Uterus (tissue), 4 donors: ENCODE measurements around the gene SLC38A5. TPM values are rescaled to one million over a fixed set of nuclear protein-coding genes. Genes with fewer than 3 reads are reported as not detected.
"Not testable (repeated sequence)": the region's sequence is repeated elsewhere in the genome, so short reads cannot be mapped to it uniquely, and the experiment has no call there.

ENCODE experiments used
- DNase-seq, 2 donors: peaks; one replicate each; pipeline ENCODE4 v3.0.0-alpha.2; 2019 to 2020
- H3K27ac ChIP-seq, 2 donors: fragments of 200-600 bp; sonication (generic); 1 replicate in 1 of 2; 2 replicates in 1 of 2; pipeline ENCODE4 v1.5.1; 2016 to 2018
- H3K27me3 ChIP-seq, 2 donors: fragments of 200-600 bp; sonication (generic); one replicate each; pipeline ENCODE4 v1.5.1; 2018 to 2019; ENCODE audit warnings: control low read depth in 1 of 2
- H3K36me3 ChIP-seq, 2 donors: fragments of 200-600 bp; sonication (generic); one replicate each; pipeline ENCODE4 v1.5.1; 2019; ENCODE audit warnings: control low read depth in 1 of 2
- H3K4me1 ChIP-seq, 2 donors: fragments of 200-600 bp; sonication (generic); one replicate each; pipeline ENCODE4 v1.5.1; 2018 to 2019; ENCODE audit warnings: control low read depth in 1 of 2
- H3K4me3 ChIP-seq, 2 donors: fragments of 200-600 bp; sonication (generic); 1 replicate in 1 of 2; 2 replicates in 1 of 2; pipeline ENCODE4 v1.5.1; 2018 to 2019; ENCODE audit warnings: mild to moderate bottlenecking in 1 of 2
- H3K9me3 ChIP-seq, 2 donors: fragments of 200-600 bp; sonication (generic); one replicate each; pipeline ENCODE4 v1.5.1; 2019; ENCODE audit warnings: control low read depth in 1 of 2
- intact Hi-C: fragments of 100-400 bp; cut with DNase I; formaldehyde crosslinking; loops from one replicate; pipeline ENCODE4 v1.15.1; 2023; ENCODE audit warnings: low total_unique reads
- small RNA-seq: library from RNA; depleted of rRNA; stranded (forward); fragments of <200 nt; gene quantifications from one replicate; pipeline ENCODE3, GENCODE V24; 2016
- total RNA-seq, 4 donors: library from RNA; depleted of rRNA in 3 of 4; stranded (reverse); fragments of >200 nt in 3 of 4; gene quantifications; one replicate each; pipeline versions ENCODE4 v1.1.0 to v1.2.4, GENCODE V29; 2014 to 2023
- donor health status: DM: yes; HTN: yes; CAD: no.

Gene SLC38A5
- total RNA-seq, 4 donors from 2014 or later, result 1.8 to 8.1 (median 4.8) TPM

DNA sequence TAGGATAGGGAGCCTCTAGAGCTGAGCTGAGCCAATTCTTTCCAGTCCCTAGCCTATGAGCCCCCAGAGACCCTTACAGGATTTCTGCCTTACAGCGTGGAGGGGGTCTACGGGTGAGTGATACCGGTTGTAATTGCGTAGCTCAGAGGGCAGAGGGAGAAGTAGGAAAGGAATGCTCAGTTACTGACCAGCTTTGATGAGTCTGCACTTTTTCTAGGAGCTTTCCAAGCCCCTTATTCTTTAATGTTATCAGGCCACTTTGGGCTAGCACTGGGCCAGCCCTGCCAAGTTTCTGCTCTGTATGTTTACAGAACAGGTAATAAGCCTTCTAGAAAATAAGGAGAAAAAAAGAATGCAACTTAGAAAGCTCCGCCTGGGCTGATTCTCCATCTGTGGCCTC is 40.5 kb downstream of the SLC38A5 start:
- intact Hi-C loops, H3K4me1 ChIP-seq, H3K27me3 ChIP-seq, H3K4me3 ChIP-seq, DNase-seq, H3K36me3 ChIP-seq, H3K27ac ChIP-seq, H3K9me3 ChIP-seq: not testable (repeated sequence)

DNA sequence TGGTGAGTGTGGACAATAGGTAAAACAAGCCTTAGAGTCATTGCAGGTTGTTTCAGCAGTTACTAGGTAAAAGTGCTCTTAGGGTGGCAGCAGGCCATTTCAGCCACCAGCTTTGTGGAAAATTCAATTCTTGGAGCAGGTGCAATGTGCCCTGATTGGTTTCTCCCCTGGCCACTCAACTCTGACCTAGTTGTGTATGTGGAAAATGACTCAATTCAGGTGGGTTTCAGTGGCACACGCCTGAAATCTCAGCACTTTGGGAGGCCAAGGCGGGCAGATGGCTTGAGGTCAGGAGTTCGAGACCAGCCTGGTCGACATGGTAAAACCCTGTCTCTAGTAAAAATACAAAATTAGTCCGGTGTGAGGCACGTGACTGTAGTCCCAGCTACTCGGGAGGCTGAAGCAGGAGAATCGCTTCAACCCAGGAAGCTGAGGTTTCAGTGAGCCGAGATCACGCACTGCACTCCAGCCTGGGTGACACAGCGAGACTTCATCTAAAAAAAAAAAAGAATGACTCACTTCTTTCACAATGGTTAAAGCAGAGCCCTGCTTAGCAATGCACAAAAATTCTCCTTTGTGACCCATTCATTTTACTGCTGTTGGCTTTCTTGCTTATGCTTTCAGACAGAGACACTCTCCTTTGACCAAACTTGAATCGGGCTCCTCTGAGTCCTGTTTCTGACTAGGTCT is 42.9 kb downstream of the SLC38A5 start:
- DNase-seq, H3K4me1 ChIP-seq, H3K9me3 ChIP-seq, intact Hi-C loops, H3K4me3 ChIP-seq, H3K27me3 ChIP-seq, H3K36me3 ChIP-seq, H3K27ac ChIP-seq: not testable (repeated sequence)

- H3K4me3 ChIP-seq, H3K27me3 ChIP-seq, H3K27ac ChIP-seq, H3K4me1 ChIP-seq, H3K9me3 ChIP-seq, intact Hi-C loops, DNase-seq, H3K36me3 ChIP-seq: not testable (repeated sequence)
Observed at GRCh38 chrX:48411860-48412259, 58.2 kb downstream of the SLC38A5 start, which contains the start of gene SSX4B. Gene SSX4B (minus strand): TSS chrX:48411960. CDS start chrX:48411372, 588 bp downstream.

Small RNA genes within 50 kb of the gene (small RNA-seq; reads per million reads assigned to genes)
- gene AL606490.4, result not detected

Other genes with a start within 250 kb of the SLC38A5 start
- gene SSX1, start 214.9 kb downstream of the SLC38A5 start, total RNA-seq, result not detected
- gene SSX3, start 113.6 kb downstream of the SLC38A5 start, total RNA-seq, result not detected
- gene SSX4, start 86.7 kb downstream of the SLC38A5 start, total RNA-seq, result not detected
- gene SSX4B, start 58.3 kb downstream of the SLC38A5 start, total RNA-seq, result not detected
- 10 to 100 TPM in 3 of 4 donors, 1 to 10 TPM in 1; 7.4 to 74.7 (median 51.0) TPM for gene FTSJ1, start 5.9 kb upstream of the SLC38A5 start, total RNA-seq
- 10 to 100 TPM in 1 of 4 donors, 1 to 10 TPM in 2, under 1 TPM in 1; 0.77 to 16.5 (median 4.8) TPM for gene PORCN, start 38.7 kb upstream of the SLC38A5 start, total RNA-seq
- gene EBP, start 51.5 kb upstream of the SLC38A5 start, total RNA-seq, result 10 to 100 TPM in 2 of 4 donors, 1 to 10 TPM in 1, not detected in 1; 2.4 to 23.0 (median 22.1) TPM
- gene TBC1D25, start 69.5 kb upstream of the SLC38A5 start, total RNA-seq, result 10 to 100 TPM in 1 of 4 donors, 1 to 10 TPM in 3; 4.1 to 14.3 (median 5.3) TPM
- 100 to 1,000 TPM in 3 of 4 donors, 10 to 100 TPM in 1; 52.3 to 239 (median 205) TPM for gene RBM3, start 104.2 kb upstream of the SLC38A5 start, total RNA-seq
- gene WDR13, start 127.2 kb upstream of the SLC38A5 start, total RNA-seq, result 100 to 1,000 TPM in 2 of 4 donors, 10 to 100 TPM in 2; 64.8 to 147 (median 111) TPM
- 10 to 100 TPM in 1 of 4 donors, 1 to 10 TPM in 2, not detected in 1; 1.2 to 20.7 (median 1.9) TPM for gene WAS, start 213.5 kb upstream of the SLC38A5 start, total RNA-seq
- 1 to 10 TPM in 3 of 4 donors, under 1 TPM in 1; 0.59 to 7.8 (median 3.8) TPM for gene SUV39H1, start 226.5 kb upstream of the SLC38A5 start, total RNA-seq